ENCODE data around the gene OGDH. TPM values are rescaled to one million over a fixed set of nuclear protein-coding genes. Genes with fewer than 3 reads are reported as not detected.

OGDH gene
- total RNA-seq, 6 experiments from 2014 or later = 46.6 to 63.2 (median 55.8) TPM

DNA sequence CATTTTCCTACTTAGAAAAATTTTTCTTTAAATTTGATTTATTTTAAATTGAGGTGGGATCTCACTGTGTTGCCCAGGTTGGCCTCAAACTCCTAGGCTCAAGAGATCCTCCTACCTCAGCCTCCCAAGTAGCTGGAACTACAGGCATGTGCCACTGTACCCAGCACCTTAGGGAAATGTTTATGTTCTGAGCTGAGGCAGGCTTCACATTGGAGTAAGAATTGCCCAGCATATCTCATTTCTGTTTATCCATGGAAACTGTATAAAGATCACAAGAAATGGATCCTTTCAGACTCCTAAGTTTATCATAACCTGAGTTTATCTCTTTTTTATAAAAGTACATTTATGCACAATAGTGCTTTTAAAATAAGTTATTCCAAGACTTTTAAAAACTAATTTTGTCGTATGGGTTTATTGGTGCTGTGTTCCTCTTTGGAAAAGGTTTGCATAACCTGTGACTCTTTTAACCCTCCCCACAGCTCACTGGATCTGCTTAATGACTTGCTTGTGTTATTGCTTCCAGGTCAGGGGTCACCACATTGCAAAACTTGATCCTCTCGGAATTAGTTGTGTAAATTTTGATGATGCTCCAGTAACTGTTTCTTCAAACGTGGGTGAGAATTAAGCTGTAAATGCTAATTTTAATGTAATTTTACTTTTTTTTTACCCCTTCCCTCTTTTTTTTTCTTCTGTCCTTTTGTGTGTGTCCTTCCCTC is 40.7 kb downstream of the OGDH start:
- H3K9me3 ChIP-seq = no peaks in the 10 kb centered on the region
- DNase-seq (peak in 1 of 3 donors; percentile 46), ATAC-seq (peak in 2 of 4 donors; percentile 48 to 58)
- H3K36me3 ChIP-seq = peaks cover 0 to 16% (median 2%) of the 10 kb centered on the region in 4 donors
- TF ChIP-seq, protein P1, sequence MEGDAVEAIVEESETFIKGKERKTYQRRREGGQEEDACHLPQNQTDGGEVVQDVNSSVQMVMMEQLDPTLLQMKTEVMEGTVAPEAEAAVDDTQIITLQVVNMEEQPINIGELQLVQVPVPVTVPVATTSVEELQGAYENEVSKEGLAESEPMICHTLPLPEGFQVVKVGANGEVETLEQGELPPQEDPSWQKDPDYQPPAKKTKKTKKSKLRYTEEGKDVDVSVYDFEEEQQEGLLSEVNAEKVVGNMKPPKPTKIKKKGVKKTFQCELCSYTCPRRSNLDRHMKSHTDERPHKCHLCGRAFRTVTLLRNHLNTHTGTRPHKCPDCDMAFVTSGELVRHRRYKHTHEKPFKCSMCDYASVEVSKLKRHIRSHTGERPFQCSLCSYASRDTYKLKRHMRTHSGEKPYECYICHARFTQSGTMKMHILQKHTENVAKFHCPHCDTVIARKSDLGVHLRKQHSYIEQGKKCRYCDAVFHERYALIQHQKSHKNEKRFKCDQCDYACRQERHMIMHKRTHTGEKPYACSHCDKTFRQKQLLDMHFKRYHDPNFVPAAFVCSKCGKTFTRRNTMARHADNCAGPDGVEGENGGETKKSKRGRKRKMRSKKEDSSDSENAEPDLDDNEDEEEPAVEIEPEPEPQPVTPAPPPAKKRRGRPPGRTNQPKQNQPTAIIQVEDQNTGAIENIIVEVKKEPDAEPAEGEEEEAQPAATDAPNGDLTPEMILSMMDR (IDR thresholded peaks at IDR 0.05) = no peak
- TF ChIP-seq POLR2A (IDR thresholded peaks at IDR 0.05) = no peak
- intact Hi-C loops (cut with DNase I) = no loop called here
- H3K27ac ChIP-seq = no peak overlapping the region
- H3K27me3 ChIP-seq = no peaks in the 10 kb centered on the region
- WGBS (ENCODE audit: insufficient coverage, low coverage, low lambda C conversion rate, missing lambda C conversion rate) = 35% methylated on average over 3 of the region's 3 CpGs
- no peaks in the 10 kb centered on the region for H3K4me1 ChIP-seq
- no peak overlapping the region for H3K4me3 ChIP-seq

DNA sequence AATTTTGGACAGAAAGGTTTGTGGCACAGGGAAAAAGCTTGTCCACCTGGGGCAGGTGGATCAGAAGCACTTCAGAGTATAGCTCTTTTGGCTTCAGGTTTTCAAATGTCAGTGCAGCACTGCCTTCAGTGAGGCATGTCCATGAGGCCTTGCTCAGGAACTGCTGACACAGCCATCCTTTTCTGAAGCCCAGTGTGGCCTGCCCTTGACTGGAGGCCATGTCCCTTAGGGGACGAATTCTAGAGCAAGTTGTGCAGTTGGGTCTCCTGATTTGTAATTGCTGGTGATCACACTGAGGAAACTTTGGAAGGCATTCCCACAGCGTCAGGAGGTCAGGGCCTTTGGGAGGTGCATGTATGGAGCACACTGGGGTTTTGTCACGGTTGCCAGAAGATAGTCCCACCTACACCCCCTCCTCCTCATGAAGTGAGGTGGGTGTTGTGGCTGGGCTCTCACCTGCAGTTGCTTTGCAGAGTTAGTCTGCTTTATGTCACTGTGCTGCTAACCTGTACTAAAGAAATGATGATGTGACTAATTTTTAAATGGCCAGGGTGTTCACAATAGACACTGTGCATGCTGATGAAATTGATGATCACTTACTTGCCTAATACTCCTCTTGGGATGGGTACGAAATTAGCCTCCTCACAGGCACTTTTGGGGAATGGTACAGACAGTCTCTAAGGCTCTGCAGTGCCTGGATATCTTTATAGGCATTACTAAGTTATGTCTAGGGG is 41.7 kb downstream of the OGDH start:
- H3K4me3 ChIP-seq = no peak overlapping the region
- no peaks in the 10 kb centered on the region for H3K4me1 ChIP-seq
- no peak overlapping the region for H3K27ac ChIP-seq
- ATAC-seq = no peak
- peaks cover 0 to 18% (median 4%) of the 10 kb centered on the region in 4 donors for H3K36me3 ChIP-seq
- intact Hi-C loops (cut with DNase I) = no loop called here
- 80% methylated on average over 2 of the region's 4 CpGs for WGBS (ENCODE audit: insufficient coverage, low coverage, low lambda C conversion rate, missing lambda C conversion rate)
- H3K27me3 ChIP-seq = no peaks in the 10 kb centered on the region
- no peaks in the 10 kb centered on the region for H3K9me3 ChIP-seq
- DNase-seq = peak in 1 of 3 donors; percentile 33
- TF ChIP-seq, protein P1 (IDR thresholded peaks at IDR 0.05) = no peak
- TF ChIP-seq POLR2A (IDR thresholded peaks at IDR 0.05) = no peak

DNA sequence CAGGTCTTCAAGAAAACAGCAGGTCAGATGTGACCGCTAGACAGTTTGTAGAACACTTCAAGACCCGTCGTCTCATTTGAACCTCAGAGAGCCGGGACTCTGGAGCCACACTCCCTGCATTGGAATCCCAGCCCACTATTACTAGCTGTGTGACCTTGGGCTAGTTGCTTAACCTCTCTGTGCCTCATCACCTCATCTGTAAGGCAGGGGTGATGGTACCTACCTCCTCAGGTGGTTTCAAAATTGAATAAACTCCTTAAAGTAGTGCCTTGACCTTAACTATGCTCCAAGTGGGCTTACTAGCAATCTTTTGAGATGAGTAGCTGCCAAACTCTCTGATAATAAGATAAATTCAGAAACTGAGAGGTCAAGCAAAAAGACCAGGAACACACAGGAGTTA is 43.8 kb downstream of the OGDH start:
- H3K27me3 ChIP-seq = no peaks in the 10 kb centered on the region
- no peak overlapping the region for H3K4me3 ChIP-seq
- no peaks in the 10 kb centered on the region for H3K4me1 ChIP-seq
- peak in 1 of 3 donors; percentile 7 for DNase-seq
- intact Hi-C loops (cut with DNase I) = no loop called here
- peaks cover 0 to 18% (median 4%) of the 10 kb centered on the region in 4 donors for H3K36me3 ChIP-seq
- H3K9me3 ChIP-seq = no peaks in the 10 kb centered on the region
- no peak overlapping the region for H3K27ac ChIP-seq
- 81% methylated on average over 4 of the region's 4 CpGs for WGBS (ENCODE audit: insufficient coverage, low coverage, low lambda C conversion rate, missing lambda C conversion rate)
- no peak for ATAC-seq
- no peak for TF ChIP-seq POLR2A (IDR thresholded peaks at IDR 0.05)
- TF ChIP-seq, protein P1 (IDR thresholded peaks at IDR 0.05) = no peak

DNA sequence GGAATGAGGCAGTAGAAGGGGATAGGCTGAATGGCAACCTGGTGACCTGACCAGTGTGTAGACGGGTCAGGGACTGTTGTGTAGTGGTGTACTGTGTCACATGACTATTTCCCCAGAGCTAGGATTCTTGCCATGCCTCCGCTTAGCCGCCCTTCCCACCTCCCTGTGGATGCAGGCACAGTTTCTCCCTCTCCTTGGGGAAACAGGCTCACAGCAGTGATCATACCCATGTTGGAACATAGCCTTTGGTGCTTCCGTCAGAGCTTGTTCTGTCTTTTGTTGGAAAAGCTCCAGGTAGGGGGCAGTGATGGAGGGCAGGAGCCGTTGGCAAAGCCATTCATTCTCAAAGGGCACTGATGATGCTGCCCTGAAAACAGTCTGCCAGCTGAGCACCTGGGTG is 44.3 kb downstream of the OGDH start:
- 49% methylated on average over 5 of the region's 5 CpGs for WGBS (ENCODE audit: insufficient coverage, low coverage, low lambda C conversion rate, missing lambda C conversion rate)
- Histone ChIP-seq H3K27me3 (no peaks in the 10 kb centered on the region), H3K9me3 (no peaks in the 10 kb centered on the region), H3K4me1 (no peaks in the 10 kb centered on the region), H3K27ac (no peak overlapping the region), H3K36me3 (peaks cover 0 to 18% (median 4%) of the 10 kb centered on the region in 4 donors), H3K4me3 (no peak overlapping the region)
- peak in 3 of 4 donors; percentile 55 to 87 (median 73) for ATAC-seq
- TF ChIP-seq, protein P1 (IDR thresholded peaks at IDR 0.05) = no peak
- TF ChIP-seq POLR2A (IDR thresholded peaks at IDR 0.05) = no peak
- DNase-seq = peak in 1 of 3 donors; percentile 36
- intact Hi-C loops (cut with DNase I) = no loop called here
